HG03095 (cell line): ENCODE results near the gene TMEM151A.
"Not testable (repeated sequence)": the region's sequence is repeated elsewhere in the genome, so short reads cannot be mapped to it uniquely, and the experiment has no call there.

Experiments used
- ATAC-seq: cut with Tn5 transposase; IDR thresholded peaks from one replicate; pipeline ENCODE4 v1.9.1; 2021; ENCODE audit warnings: moderate library complexity; ENCODE audit not compliant: unreplicated experiment

TMEM151A gene

GRCh38 chr11:66291706-66292542 is at the start of gene TMEM151A:
TSS of gene TMEM151A (plus strand) at chr11:66291894. CDS start at chr11:66292014, 120 bp downstream.
- no peak for ATAC-seq

- ATAC-seq: no peak
These were observed 49.5 kb upstream of the TMEM151A start for GRCh38 chr11:66242095-66242765.

- no peak for ATAC-seq
These were observed 47.7 kb upstream of the TMEM151A start for GRCh38 chr11:66243782-66244535.

- no peak for ATAC-seq
These were observed 44.4 kb upstream of the TMEM151A start for GRCh38 chr11:66247295-66247694.

DNA sequence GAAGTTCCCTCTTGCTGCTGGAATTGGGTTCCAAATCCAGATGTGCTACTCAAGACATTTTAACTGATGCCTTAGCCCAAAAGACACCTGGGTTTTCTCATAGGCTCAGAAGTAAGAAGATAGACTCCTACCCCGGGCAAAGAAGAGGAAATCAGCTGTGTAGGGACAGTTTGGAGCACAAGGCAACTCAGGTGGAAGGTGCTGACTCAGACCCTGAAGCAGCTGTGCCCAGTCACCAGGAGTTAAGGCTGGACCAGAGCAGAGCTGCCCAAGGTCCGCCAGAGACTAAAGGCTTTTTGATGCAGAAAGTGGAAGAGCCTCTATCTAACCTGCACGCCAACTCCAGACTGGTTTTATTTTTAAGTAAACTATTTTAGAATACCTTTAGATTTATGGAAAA is 43.9 kb upstream of the TMEM151A start:
- ATAC-seq: no peak

DNA sequence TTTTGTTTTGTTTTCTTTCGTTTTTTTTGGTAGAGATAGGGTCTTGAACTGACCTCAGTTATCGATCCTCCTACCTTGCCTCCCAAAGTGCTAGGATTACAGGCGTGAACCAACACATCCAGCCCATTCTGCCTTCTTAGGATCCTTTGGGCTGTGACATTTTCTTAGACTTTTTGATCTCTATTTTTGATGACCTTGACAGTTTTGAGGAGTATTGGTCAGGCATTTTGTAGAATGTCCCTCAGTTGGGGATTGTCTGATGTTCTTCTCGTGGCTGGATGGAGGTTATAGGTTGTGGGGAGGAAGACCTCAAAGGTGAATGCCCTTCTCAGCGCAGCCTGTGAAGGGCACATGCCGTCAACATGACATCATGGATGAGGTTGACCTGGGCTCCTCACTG is 42.8 kb upstream of the TMEM151A start:
- ATAC-seq: no peak

DNA sequence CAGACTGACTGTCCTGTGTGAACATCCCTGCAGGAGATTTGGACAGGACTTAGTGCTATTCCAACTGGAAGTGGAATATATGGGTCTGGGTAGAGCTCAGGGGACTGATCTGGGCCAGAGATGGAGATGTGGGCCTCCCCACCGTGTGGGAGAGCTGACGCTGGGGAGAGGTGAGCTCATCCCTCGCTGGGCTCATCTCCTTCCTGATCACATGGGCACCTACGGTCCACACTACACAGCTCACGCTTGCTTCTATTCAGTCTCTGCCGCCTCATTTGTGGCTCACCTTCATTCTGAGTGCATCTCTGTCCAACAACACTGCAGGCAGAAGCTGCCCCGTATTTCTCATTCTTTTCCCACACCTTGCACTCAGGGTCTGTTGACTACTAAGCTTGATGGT is 39.9 kb upstream of the TMEM151A start:
- no peak for ATAC-seq

DNA sequence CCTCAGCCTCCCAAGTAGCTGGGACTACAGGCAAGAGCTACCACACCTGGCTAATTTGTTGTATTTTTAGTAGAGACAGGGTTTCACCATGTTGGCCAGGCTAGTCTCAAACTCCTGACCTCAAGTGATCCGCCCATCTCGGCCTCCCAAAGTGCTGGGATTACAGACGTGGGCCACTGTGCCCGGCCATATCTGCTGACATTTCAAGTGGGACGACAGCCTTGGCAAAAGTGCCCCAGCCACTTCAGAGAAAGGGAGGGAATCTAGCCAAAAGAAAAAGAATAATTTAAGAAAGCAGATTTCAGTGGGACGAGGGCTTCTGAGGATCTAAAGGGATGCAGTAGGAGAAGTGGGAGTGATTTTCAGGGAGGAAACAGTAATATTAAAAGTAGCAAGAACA is 38.6 kb upstream of the TMEM151A start:
- ATAC-seq: not testable (repeated sequence)

DNA sequence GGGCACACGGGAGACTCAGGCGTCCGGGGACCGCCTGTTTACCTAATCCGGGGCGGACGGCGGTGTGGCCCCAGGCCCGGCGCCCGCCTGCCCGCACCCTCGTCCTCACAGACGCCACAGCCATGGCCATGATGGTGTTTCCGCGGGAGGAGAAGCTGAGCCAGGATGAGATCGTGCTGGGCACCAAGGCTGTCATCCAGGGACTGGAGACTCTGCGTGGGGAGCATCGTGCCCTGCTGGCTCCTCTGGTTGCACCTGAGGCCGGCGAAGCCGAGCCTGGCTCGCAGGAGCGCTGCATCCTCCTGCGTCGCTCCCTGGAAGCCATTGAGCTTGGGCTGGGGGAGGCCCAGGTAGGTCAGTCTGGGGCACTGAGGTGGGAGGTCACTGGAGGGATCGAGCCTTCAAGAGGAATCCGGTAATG is 33.2 kb upstream of the TMEM151A start:
- no peak for ATAC-seq

DNA sequence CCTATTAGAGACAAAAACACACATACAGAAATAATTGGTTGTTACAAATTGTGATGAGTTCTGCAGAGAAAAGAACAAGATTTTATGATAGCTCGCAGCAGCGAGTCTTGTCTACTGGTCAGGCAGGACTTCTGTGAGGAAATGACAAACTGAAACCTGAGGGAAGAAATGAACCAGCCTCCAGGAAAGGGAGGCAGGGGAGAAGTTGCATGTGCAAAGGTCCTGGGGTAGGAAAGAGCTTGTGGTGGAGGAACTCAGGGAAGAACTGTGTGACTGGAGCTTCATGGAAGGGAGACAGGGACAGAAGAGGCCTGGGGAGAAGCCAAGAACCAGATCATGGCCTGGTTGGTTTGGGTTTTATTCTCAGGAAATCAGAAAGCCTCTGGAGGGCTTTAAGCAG is 32.5 kb upstream of the TMEM151A start:
- no peak for ATAC-seq

DNA sequence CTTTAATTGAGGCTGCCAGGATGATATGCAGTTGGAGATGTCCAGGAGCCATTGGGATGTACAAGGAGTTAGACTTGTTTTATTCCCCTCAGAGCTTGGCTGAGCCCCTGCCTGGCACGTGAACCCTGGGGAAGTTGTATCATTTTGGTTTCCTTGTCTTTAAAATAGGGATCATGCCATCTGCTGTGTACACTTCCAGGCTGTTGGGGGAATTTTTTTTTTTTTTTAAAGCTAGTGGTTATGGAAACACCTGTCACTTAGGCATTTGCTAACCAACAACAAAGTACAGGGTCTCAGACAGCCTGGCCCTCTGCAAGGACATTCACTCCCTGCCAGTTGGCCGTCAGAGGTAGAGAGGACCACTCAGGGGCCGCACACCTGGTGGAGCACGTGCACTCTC is 31.7 kb upstream of the TMEM151A start:
- no peak for ATAC-seq

DNA sequence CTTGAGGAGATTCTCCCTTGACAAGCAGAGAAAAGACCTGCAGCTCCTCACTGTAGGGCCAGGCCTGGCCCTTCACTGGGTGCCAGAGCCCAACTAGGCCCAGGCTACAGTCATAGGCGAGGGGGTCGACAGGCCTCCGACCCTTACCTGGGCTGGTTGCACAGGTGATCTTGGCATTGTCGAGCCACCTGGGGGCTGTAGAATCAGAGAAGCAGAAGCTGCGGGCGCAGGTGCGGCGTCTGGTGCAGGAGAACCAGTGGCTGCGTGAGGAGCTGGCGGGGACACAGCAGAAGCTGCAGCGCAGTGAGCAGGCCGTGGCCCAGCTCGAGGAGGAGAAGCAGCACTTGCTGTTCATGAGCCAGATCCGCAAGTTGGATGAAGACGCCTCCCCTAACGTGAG is 30.1 kb upstream of the TMEM151A start:
- ATAC-seq: no peak

- ATAC-seq: no peak
These were observed 29.5 kb upstream of the TMEM151A start for GRCh38 chr11:66262191-66262590.

GRCh38 chr11:66262696-66263095 is 29.0 kb upstream of the TMEM151A start:
- no peak for ATAC-seq

GRCh38 chr11:66263231-66263630 is 28.5 kb upstream of the TMEM151A start:
- no peak for ATAC-seq

DNA sequence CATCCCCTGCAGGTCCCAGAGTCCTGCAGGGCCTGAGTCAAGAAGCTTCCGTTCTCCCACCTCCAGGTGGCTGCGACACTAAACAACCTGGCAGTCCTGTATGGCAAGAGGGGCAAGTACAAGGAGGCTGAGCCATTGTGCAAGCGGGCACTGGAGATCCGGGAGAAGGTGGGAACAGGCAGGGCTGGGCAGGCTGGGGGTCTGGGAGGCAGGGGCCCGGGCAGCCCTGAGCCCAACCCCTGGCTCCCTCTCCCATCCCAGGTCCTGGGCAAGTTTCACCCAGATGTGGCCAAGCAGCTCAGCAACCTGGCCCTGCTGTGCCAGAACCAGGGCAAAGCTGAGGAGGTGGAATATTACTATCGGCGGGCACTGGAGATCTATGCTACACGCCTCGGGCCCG is 27.9 kb upstream of the TMEM151A start:
- no peak for ATAC-seq

GRCh38 chr11:66264383-66264782 is 27.3 kb upstream of the TMEM151A start:
- ATAC-seq: no peak

- no peak for ATAC-seq
These were observed 26.8 kb upstream of the TMEM151A start for GRCh38 chr11:66264914-66265313.

- no peak for ATAC-seq
These were observed 25.9 kb upstream of the TMEM151A start for GRCh38 chr11:66265531-66266377.

GRCh38 chr11:66266378-66267038 is 25.2 kb upstream of the TMEM151A start:
- ATAC-seq: no peak
